HG02571 (cell line): ENCODE results near the gene ARVCF.

Source experiments
- ATAC-seq: cut with Tn5 transposase; IDR thresholded peaks from one replicate; pipeline ENCODE4 v1.9.1; 2021; ENCODE audit warnings: mild to moderate bottlenecking, moderate library complexity; ENCODE audit not compliant: unreplicated experiment

The ARVCF gene

DNA sequence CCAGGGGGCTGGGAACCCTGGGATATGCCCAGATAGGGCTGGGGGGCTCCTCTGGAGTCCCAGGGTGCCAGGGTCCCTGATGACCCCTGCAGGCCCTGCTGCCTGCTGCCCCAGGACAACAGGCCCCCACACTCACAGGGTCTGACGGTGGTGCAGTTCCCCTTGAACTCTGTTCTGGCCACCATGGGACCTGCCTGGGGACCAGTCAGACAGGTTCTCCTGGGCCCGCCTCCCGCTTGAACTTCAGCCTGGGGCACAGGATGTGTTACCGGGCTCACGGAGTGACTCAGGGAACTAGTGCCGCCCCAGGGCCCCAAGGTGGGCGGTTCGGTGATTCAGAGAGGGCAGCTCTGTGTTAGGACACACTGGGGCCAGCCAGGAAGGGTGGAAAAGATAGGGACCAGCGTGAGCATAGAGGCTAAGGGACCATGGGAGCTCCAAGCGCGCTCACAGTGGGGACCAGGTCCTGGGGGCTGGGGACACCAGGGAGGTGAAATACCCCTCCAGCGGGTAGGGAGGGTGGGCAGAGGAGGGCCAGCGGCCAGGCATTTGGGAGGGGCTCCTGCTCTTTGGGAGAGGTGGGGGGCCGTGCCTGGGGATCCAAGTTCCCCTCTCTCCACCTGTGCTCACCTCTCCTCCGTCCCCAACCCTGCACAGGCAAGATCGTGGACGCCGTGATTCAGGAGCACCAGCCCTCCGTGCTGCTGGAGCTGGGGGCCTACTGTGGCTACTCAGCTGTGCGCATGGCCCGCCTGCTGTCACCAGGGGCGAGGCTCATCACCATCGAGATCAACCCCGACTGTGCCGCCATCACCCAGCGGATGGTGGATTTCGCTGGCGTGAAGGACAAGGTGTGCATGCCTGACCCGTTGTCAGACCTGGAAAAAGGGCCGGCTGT is 53.5 kb downstream of the ARVCF start:
- no peak for ATAC-seq

DNA sequence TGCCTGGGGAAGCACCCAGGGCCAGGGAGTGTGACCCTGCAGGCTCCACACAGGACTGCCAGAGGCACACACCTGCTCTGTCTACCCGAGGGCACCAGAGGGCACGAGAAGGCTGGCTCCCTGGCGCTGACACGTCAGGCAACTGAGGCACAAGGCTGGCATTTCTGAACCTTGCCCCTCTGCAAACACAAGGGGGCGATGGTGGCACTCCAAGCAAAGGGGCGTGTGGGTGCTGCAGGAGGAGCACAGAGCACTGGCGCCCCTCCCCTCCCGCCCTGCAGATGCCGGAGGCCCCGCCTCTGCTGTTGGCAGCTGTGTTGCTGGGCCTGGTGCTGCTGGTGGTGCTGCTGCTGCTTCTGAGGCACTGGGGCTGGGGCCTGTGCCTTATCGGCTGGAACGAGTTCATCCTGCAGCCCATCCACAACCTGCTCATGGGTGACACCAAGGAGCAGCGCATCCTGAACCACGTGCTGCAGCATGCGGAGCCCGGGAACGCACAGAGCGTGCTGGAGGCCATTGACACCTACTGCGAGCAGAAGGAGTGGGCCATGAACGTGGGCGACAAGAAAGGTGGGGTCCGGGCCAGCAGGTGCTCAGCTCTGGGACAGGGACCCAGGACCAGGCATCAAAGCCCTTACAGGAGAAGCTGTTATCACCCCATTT is 54.2 kb downstream of the ARVCF start:
- ATAC-seq = no peak

DNA sequence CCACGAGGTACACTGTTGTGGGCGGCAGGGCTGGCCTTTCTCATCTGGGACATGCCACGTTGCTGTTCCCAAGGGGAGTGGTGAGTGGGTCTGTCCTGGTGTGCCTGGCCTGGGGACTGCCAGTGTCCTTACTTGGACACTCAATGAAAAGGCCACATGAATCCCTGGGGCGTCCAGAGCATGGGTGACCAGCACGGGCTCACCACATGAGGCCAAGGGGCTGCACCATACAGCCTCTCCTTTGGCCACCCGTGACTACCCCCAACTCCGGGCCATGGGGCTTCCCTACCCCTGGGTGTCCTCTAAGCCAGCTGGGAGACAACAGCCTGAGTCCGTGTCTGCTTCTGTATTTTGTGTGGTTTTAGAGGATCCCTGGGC is 54.8 kb downstream of the ARVCF start:
- no peak for ATAC-seq

DNA sequence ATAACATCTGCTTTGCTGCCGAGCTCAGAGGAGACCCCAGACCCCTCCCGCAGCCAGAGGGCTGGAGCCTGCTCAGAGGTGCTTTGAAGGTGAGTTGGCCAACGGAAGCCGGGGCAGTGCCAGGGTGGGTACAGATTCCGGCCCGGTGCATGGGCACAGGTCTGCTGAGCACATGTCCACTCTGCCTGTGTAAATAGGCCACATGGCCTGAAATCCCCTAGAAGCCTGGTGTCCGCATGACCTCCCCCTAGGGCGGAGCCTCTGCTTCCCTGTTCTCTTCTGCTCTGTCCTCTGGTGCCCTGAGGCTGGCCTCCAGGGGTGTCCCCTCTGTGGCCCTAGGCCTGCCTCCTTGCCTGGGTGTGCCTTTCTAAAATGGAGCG is 55.4 kb downstream of the ARVCF start:
- ATAC-seq = no peak

DNA sequence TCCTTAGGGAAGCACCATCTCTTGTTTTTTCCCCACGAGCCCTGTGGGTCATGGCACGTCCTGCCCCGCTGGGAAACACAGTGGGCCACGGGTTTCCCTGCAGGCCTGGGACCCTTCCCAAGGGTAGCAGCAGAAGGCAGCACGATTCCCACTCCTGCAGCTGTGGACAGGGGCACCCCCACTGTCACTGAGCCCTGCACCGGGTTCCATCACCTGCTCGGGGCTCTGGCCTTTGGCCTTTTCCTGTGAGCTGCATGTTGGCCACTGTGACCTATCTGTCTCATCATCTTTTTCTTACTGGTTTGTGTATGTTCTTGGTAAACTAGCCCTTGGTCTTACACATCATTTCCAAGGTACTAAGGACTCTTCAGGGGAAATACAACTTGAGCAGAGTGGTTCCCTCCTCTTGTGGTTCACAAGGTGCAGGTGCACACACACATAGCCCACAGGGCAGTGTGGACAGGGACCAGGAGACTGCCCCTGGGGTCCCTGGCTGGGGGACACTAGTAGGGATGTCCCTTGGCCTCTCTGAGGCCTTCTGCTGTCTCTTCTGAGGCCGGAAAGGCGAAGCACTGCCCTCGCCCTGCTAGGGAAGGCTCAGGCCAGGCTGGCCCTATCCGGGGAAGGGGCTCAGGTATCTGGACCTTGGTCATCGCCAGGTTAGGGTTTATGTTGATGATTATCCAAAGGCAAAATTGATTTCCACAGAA is 56.0 kb downstream of the ARVCF start:
- ATAC-seq = no peak

DNA sequence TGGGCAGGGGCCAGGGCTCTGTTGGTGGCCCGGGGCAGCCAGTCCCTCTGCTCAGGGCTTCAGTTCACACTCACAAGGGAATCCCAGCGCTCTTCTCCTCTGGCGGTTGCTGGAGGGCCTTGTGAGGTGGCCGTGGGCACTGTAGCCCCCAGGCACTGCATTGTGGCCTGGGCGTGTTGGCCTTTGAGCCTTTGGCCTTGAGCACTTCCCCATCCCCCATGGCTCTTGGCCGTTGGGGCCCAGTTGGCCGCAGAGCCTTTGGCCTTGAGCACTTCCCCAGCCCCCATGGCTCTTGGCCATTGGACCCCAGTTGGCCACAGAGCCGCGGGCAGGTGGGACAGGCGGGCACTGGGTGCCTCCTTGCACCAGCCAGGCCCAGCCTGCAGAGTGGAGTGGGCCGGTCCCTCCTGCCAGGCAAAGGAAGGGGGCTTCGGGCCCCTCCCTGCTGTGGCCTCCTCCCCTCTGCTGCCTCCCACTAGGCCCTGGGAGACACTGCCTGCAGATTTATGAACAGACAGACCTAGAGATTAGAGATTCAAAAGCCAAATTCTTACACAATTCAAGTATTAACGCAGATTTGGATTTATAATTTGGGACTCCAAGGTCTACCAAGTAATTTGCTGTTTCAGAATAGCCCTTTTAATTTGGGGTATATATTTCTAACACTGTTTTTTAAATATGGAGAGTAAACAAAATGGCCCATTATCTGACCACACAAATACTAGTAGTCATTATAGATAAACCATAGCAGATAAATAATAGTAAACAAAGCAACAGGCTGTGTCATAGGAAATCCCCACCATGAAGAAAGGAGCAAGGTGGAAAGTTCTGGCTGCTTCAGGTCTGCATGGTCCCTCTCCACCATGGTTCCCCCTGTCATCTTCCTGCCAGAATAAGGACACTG is 56.8 kb downstream of the ARVCF start:
- no peak for ATAC-seq

DNA sequence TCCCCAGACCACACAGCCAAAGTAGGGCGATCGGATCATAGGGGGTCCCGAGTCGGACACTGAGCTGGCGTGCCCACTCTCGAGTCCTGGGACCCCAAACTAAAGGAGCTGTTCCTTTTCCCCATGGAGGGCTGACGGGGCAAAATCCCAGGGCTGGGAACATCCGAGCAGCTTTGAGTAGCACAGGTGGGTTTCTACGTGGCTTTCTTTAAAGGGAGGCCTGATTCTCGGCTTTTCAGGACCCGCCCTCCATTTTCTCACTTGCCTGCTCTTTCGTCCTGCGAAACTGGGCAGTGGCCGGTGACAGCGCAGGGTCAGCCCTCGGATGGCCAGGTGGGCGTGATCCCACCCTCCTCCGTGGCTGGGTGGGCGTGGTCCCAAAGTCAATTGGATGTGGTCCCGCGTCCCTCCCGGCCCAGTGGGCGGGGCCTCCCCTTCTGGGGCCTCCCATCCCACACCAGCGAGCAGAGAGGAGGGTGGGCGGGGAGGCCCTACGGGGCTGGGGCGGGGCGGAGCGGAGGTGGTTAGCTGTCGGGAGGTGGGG is 57.5 kb downstream of the ARVCF start:
- ATAC-seq = no peak

DNA sequence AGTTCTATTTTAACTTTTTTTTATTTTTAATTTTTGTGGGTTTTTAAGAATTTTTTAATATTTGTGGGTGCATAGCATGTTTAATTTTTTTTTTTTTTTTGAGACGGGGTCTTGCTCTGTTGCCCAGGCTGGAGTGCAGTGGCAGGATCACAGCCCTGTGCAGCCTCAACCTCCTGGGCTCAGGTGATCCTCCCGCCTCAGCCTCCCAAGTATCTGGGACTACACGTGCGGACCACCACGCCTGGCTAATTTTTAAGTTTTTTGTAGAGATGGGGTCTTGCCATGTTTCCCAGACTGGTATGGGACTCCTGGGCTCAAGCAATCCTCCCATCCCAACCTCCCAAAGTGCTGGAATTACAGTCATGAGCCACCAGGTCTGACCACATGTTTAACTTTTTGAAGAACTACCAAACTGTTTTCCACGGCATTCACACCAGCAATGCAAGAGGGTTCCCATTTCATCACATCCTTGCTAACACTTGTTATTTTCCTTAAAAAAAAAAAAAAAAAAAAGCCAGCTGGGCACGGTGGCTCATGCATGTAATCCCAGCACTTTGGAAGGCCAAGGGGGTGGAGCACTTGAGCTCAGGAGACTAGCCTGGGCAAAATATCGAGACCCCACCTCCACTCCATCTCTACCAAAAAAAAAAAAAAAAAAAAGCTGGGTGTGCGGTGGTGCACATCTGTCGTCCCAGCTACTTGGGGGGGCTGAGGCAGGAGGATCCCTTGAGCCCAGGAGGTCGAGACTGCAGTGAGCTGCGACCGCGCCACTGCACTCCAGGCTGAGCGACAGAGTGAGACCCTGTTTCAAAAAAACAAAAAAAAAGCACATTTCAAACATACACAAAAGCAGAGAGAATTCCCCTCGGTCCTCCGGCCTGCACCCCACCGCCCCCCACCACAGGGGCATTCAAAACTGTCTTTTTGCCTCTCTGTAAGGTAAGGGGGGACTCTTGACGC is 58.3 kb downstream of the ARVCF start:
- ATAC-seq = no peak

DNA sequence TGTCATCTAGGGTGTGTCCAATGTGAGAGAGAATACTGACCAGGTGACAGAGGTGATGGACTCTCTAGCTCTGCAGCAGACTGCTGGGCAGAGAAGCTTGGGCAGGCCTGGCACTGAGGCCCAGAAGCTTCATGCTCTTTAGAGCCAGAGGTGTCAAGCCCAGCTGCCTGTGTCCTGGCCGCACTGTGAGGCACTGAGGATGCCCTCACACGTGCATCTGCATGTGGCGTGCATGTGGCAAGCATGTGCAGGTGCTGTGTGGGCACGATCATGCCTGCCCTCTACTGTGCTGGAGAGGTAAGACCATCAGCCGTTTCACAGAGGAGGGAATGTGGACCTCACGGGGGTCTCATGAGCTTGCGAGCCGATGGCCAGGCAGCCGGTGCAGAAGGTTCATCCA is 59.2 kb downstream of the ARVCF start:
- no peak for ATAC-seq

DNA sequence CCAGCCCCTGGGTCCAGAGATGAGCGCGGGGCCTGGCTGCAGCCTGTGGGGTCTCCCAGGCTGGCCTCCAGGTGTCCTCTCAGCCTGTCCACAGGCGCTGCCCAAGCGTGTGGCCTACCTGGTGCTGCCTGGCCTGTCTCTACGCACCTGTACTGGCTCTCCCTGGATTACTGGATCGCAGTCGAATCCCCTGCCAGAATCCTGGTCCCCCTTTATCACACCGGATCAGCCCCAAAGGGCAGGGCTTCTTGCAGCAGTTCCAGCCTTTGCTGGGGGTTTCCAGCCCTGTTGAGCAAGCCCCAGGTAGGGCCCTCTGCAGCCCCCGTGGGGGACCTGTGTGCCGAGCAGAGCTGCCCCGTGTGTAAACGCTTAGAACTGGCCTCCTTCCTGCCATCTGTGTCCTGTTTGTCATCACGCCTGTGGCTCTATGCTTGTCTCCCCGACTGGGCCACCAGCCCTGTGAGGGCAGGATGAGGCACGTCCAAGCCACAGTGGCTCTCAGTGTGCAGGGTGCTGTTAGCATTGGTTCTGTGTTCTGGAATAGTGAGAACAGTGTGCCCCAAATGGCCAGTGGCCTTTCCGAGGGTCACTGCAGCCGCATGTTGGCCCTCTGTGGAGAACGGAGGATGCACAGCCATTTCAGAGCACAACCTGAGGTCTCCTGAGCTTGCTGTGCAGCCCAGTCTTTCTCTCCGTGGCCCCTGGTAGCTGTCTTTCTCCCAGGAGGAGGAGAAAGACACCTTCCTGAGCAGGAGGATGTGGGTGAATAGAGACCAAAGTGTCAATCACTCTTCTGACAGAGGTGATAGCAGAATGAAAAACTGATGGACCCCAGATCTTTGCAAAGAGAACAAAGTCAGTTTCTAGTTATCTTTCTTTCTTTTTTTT is 61.1 kb downstream of the ARVCF start:
- no peak for ATAC-seq

DNA sequence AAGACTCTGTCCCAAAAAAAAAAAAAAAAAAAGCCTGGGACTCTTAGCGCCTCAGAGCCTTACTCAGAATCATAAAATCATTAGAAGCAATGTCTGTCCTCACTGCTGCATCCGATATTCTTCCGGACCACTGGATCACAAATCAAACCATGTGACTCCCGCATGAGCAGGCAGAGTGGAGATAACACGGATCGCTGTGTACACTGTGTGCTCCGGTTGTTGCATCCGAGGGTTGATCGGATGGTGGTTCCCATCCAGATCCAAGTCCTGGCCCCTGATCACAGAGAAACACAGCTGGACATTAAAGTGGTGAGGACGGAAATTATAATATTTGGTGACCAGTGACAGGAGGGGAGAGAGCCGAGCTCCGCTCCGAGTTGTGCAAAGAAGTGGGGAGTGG is 65.3 kb downstream of the ARVCF start:
- no peak for ATAC-seq

DNA sequence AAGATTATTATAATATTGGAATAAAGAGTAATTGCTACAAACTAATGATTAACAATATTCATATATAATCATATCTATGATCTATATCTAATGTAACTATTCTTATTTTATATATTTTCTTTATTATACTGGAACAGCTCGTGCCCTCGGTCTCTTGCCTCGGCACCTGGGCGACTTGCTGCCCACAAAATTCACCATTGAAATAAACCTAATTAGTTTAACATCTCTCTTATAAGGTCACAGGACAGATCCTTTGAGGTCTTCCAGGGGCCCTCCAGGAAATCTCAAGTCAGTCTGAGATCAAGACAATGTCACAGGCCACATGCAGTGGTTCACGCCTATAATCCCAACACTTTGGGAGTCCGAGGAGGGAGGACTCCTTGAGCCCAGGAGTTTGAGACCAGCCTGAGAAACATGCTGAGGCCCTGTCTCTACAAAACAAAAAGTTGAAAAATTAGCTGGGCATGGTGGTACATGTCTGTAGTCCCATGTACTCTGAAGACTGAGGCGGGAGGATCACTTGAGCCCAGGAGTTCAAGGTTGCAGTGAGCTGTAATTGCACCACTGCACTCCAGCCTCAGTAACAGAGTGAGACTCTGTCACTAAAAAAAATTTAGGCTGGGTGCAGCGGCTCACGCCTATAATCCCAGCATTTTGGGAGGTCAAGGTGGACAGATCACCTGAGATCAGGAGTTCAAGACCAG is 68.4 kb downstream of the ARVCF start:
- ATAC-seq = no peak

DNA sequence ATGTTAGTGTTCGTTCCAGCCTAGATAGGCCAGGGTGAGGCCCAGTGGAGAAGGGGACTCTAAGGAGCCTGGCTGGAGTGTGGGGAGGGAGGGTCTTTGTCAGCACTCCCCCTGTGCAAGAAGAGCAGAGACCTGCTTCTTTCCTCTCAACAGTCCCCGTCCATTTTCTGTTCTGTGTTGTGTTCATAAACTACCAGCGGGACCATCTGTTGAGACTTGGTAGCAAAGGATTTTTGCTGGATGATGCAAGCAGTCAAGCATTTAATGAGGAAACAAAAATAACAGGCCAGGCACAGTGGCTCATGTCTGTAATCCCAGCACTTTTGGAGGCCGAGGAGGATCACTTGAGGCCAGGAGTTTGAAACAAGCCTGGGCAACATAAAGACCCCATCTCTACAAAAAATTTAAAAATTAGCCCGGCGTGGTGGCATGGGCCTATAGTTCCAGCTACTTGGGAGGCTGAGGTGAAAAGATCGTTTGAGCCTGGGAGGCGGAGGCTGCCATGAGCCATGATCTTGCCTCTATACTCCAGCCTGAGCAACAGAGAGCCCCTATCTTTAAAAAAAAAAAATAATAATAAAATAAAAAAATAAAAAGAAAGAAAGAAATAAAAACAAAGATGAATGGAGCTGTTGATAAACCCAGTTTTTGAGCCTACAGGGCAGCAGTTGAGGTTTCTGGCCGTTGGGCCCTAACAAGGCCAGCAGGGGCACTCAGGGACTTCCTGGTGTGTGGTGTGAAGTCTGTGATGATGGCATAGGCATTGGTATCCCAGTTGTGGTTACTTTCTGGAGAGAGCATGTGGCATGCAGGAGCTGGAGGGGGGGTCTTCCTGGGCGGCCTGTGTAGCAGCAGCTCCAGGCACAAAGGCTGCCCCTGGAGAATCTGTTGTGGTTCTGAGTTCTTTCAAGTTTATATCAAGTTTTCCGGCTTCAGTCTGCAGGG is 73.3 kb downstream of the ARVCF start:
- ATAC-seq = no peak

DNA sequence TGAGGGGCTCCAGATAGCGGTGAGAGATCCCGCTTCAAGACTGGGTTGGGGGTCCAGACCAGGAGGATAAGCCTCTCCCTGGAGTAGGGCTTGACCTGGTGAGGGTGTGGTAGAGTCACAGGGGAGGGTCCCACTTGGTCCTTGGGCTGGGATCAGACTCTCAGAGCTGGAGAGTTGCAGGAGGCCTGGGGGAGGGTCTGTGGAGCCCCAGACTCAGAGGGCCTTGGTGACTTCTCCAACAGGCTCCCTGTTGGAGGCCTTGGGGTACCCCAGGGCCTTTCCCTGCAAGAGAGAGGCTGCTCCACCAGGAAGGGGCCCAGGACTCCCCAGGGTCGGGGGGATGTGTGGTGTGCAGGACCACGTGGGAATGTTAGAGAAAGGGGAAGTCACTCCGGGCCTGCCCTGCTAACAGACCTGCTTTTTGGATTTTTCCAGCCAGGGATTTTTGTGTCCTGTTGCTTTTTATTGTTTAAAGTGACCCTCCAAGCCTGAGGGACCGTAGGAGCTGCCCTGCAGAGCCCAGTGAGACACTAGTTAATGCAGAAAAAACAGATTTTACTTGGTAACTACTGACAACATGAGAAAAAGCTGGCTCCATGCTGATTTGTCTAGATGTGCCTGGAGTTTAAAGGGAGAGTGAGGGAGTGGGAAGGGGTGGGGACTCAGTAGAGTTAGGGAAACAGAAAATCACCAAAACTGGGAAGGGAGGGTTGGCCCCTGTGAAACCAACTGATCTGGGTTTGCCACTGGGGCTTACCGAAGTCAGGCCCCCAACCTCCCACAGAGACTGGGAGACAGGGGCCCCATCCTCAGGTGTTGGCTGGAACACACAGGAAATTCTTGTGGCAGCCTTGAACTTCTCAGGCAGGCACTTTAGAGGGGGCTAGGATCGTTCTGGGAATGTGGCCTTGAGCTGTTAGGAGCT is 74.2 kb downstream of the ARVCF start:
- ATAC-seq = peak; percentile 17

DNA sequence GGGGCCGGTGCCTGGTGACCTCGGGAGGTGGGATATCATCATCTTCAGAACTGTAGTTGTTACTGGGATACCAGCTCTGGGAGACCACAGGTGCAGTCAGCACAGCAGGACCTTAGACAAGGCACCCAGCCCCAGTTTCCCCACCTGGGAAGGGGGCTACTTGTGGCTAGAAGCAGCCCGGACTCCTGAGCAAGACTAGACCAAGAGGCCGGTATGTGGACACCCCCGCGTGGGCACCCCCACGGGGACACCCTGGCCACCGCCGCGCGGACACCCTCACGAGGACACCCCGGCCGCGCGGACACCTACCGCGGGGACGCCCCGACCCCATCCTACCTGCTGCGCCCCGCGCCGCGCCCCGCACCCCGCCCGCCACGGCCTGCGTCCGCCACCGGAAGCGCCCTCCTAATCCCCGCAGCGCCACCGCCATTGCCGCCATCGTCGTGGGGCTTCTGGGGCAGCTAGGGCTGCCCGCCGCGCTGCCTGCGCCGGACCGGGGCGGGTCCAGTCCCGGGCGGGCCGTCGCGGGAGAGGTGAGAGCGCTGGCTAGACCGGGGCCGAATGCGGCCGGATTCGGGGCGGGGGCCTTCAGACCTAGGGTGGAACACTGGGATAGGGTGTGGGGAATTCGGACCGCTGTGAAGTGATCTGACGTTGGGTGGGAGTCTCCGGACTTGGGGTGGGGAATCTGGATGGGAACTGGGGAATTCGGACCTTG is 75.1 kb downstream of the ARVCF start, which contains the start of the genes COMT and TXNRD2:
Gene COMT (plus strand): TSS at position 408 of the 718 bp plus-strand sequence. CDS start 20,755 bp downstream, outside the sequence.
Gene TXNRD2 (minus strand): TSS at position 454 of the 718 bp plus-strand sequence. CDS start 15 bp downstream, at position 439.
- peak; percentile 71 for ATAC-seq
